Stimulated activated CD8-positive, alpha-beta memory T cell treated with anti-CD3 and anti-CD28 coated beads, Interleukin-4, amount 100 ng/mL, for 4 hours (primary cell): Measurements from ENCODE around the gene NEK7.
"Not testable (repeated sequence)": the region's sequence is repeated elsewhere in the genome, so short reads cannot be mapped to it uniquely, and the experiment has no call there.

Experiments used
- DNase-seq, 2 donors: peaks; one replicate each; pipeline ENCODE4 v3.0.0-alpha.2; 2020; ENCODE audit warnings: low read depth in 2 of 2, low spot score in 1 of 2

The NEK7 gene

GRCh38 chr1:198168227-198168626 is 11.4 kb downstream of the NEK7 start:
- DNase-seq, result no peak

GRCh38 chr1:198169672-198170071 is 12.9 kb downstream of the NEK7 start:
- DNase-seq, result no peak

- no peak for DNase-seq
Observed at GRCh38 chr1:198171667-198172540, 15.1 kb downstream of the NEK7 start.

DNA sequence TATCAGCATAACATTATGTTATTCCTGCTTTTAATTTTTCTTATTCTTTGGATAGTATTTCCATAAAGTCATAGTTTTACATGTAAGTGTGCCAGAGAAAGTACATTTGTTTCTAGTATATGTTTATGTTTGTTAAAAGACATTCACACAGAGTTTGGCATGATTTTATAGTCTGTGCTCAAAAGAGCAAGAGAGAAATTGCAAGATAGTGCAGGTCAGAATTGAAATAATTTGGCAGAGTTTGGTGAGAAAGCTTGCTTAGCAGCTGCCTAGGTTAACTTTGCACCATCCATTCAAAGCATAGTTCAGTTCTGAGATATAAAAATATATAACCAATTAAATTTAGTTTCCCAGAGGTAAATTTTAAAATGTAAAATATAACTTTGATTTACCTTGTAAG is 17.0 kb downstream of the NEK7 start:
- no peak for DNase-seq

- no peak for DNase-seq
Observed at GRCh38 chr1:198174297-198174696, 17.5 kb downstream of the NEK7 start.

GRCh38 chr1:198175423-198176170 is 18.8 kb downstream of the NEK7 start:
- DNase-seq, result no peak

DNA sequence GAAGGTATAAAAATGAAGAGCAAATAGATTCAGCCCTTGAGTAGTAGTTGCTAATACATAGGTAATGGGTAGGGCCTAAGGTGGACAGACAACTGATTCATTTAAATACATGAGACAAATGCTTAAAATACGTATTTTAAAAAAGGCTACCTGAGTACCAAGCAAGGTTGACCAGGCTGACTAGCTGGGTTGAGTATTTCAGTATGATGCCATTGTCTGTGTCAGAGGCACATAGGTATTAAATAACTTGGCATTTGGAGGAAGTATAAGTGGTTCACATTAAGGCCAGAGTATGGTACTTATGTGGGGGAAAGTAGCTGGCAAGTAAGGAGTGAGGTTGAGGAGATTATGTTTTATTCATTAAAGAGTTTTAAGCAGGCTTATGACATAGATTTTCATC is 19.4 kb downstream of the NEK7 start:
- no peak for DNase-seq

- no peak for DNase-seq
Observed at GRCh38 chr1:198177546-198177945, 20.7 kb downstream of the NEK7 start.

- no peak for DNase-seq
Observed at GRCh38 chr1:198178615-198179014, 21.8 kb downstream of the NEK7 start.

- no peak for DNase-seq
Observed at GRCh38 chr1:198179556-198179981, 22.8 kb downstream of the NEK7 start.

DNA sequence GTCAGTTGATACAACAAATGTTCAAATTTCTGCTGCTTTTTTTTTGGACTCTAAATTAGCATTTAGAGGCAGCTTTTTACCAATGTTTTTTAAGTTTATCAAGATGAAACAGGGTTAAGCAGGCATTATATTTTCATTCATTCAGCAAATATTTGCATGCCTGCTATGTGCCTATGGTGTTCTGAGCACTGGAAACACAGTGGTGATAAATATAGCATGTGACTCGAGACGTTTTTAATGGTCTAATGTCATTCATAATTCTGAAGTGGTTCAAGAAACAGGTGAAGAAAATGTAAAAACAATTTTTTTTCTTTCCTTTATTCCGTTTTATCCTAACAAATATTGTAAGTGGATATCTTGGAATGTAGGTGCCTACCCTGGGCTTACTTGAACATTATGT is 26.8 kb downstream of the NEK7 start:
- DNase-seq, result no peak

- no peak for DNase-seq
Observed at GRCh38 chr1:198184516-198184915, 27.7 kb downstream of the NEK7 start.

DNA sequence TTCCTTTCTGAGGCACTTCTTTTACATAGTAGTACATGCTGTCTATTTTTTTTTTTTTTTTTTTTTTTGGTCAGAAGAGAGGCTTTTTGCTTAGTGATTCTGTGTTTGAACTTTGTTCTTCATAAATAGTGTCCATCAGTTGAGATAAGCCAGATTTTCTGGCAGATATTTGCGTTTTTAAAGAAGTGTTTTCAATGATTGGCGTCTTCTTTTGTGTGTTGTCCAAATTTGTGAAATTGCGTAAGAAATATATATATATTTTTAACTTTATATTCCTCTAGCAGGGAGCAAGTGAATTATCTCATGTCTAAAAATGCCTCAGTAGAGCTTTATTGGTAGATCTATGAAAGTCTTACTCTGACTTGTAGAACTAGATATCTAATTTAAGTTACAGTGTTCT is 28.3 kb downstream of the NEK7 start:
- DNase-seq, result no peak

DNA sequence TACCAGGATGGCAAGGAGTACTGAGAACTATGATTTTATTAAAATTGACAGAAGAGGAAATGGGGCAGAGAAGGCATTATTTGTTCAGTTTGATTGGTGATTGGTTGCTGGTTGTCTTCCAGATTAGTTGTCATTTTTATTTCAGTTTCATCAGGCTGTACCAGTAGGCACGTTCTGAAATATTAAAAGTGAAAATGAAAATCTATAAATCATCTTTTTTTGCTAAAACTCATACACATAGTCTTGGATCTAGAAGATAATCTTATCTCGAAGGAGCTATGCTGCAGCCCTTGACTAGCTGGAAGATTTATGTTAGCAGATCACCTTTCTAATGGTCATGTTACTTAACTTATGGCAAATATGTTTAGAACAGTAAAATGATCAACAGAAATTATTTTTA is 29.0 kb downstream of the NEK7 start:
- DNase-seq, result no peak

GRCh38 chr1:198186916-198187580 is 30.2 kb downstream of the NEK7 start:
- DNase-seq, result no peak

- DNase-seq, result no peak
Observed at GRCh38 chr1:198187973-198188588, 31.3 kb downstream of the NEK7 start.

- DNase-seq, result no peak
Observed at GRCh38 chr1:198191117-198191516, 34.3 kb downstream of the NEK7 start.

- DNase-seq, result not testable (repeated sequence)
Observed at GRCh38 chr1:198193871-198194270, 37.1 kb downstream of the NEK7 start.

DNA sequence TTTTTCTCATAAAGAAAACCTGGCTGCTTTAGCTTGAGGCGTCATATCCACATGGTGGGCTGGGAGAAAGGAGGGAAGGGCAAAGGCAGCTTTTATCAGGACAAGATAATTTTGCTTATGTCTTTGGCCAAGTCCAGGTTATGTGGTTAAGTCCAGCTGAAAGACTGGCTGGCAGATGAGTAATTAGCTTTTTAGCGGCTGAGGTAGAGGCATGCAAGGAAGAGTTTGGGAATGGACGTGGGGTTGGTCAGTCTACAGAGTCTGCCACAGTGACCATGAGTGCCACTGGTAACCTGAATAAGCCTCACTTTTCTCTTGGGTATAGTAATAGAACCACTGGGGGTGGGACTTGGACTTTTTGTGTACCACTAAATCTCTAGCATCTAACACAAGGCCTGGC is 39.8 kb downstream of the NEK7 start:
- no peak for DNase-seq

GRCh38 chr1:198197285-198197684 is 40.5 kb downstream of the NEK7 start:
- no peak for DNase-seq

GRCh38 chr1:198199105-198199504 is 42.3 kb downstream of the NEK7 start:
- DNase-seq, result no peak
